Thyroid gland (tissue), 4 donors: Measurements from ENCODE around the gene CARMIL1. TPM values are rescaled to one million over a fixed set of nuclear protein-coding genes. Genes with fewer than 3 reads are reported as not detected.

Source experiments
- DNase-seq, 2 donors: peaks; one replicate each; pipeline ENCODE4 v3.0.0-alpha.2; 2019
- H3K27ac ChIP-seq, 3 donors: fragments of 200-600 bp; sonication (generic); 1 replicate in 2 of 3; 2 replicates in 1 of 3; pipeline ENCODE4 v1.5.1; 2016 to 2019; ENCODE audit warnings: mild to moderate bottlenecking in 1 of 3, moderate library complexity in 1 of 3
- H3K27me3 ChIP-seq: fragments of 200-600 bp; sonication (generic); one replicate; pipeline ENCODE4 v1.5.1; 2019
- H3K36me3 ChIP-seq, 2 donors: fragments of 200-600 bp; sonication (generic); one replicate each; pipeline ENCODE4 v1.5.1; 2016 to 2019
- H3K4me1 ChIP-seq, 2 donors: fragments of 200-600 bp; sonication (generic); one replicate each; pipeline ENCODE4 v1.5.1; 2017 to 2019
- H3K4me3 ChIP-seq, 3 donors: fragments of 200-600 bp; sonication (generic); replicated peaks in 1 of 3; 1 replicate in 2 of 3; 2 replicates in 1 of 3; pipeline ENCODE4 v1.5.1; 2016; ENCODE audit warnings: mild to moderate bottlenecking in 1 of 3
- H3K9me3 ChIP-seq: fragments of 200-600 bp; sonication (generic); one replicate; pipeline ENCODE4 v1.5.1; 2017
- POLR2A ChIP-seq, 2 donors: fragments of 450-650 bp; IDR thresholded peaks; one replicate each; pipeline ENCODE4 v1.6.1; 2017; ENCODE audit warnings: antibody characterized with exemption in 2 of 2, mild to moderate bottlenecking in 2 of 2, moderate library complexity in 1 of 2
- WGBS, 2 donors: methylation state at CpG; one replicate each; pipeline ENCODE4 v1.1.5; 2017; 5-methylcytosine and 5-hydroxymethylcytosine counted together
- intact Hi-C: fragments of 100-400 bp; cut with DNase I; formaldehyde crosslinking; loops from one replicate; pipeline ENCODE4 v1.15.1; 2023
- total RNA-seq, 4 donors: library from RNA; depleted of rRNA; stranded (reverse); fragments of >200 nt; gene quantifications; one replicate each; pipeline ENCODE4 v1.2.3, GENCODE V29; 2016
- TF ChIP-seq, protein P1 (sequence below), 6 experiments: fragments of 200-600 bp in 3 of 6; fragments of 450-650 bp in 3 of 6; sonication (generic) in 3 of 6; IDR thresholded peaks; one replicate each; pipeline ENCODE4 v1.5.1; 2016 to 2019; ENCODE audit warnings: antibody characterized with exemption in 6 of 6, mild to moderate bottlenecking in 2 of 6, inconsistent platforms in 1 of 6, moderate library complexity in 1 of 6

Gene CARMIL1
- total RNA-seq, 4 donors from 2014 or later, result 24.7 to 34.4 (median 30.7) TPM

DNA sequence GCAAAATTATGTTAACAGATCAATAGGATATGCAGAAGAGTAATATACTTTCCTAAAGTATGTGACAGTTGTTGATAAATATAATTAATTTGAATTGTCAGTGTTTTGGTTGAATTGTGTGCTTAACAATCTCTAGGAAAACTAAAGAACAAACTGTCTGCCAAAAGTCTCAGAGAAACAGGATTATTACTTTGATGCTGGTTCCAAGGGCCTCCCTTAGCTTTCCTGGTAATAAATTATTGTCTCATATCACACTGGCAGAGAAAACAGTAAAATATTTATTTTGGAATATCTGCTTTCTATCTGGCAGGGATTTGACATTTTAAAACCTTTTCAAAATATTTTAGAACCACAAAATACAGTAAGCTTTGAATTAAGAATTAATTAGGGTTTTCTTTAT lies 40.1 kb upstream of the CARMIL1 start:
- no peaks in the 10 kb centered on the region for H3K4me1 ChIP-seq
- no peak overlapping the region for H3K4me3 ChIP-seq
- TF ChIP-seq, protein P1, sequence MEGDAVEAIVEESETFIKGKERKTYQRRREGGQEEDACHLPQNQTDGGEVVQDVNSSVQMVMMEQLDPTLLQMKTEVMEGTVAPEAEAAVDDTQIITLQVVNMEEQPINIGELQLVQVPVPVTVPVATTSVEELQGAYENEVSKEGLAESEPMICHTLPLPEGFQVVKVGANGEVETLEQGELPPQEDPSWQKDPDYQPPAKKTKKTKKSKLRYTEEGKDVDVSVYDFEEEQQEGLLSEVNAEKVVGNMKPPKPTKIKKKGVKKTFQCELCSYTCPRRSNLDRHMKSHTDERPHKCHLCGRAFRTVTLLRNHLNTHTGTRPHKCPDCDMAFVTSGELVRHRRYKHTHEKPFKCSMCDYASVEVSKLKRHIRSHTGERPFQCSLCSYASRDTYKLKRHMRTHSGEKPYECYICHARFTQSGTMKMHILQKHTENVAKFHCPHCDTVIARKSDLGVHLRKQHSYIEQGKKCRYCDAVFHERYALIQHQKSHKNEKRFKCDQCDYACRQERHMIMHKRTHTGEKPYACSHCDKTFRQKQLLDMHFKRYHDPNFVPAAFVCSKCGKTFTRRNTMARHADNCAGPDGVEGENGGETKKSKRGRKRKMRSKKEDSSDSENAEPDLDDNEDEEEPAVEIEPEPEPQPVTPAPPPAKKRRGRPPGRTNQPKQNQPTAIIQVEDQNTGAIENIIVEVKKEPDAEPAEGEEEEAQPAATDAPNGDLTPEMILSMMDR (IDR thresholded peaks at IDR 0.05), result no peak
- no peak for TF ChIP-seq POLR2A (IDR thresholded peaks at IDR 0.05)
- intact Hi-C loops, result no loop called here
- H3K9me3 ChIP-seq, result no peaks in the 10 kb centered on the region
- no peak for DNase-seq
- H3K27me3 ChIP-seq, result no peaks in the 10 kb centered on the region
- H3K36me3 ChIP-seq, result no peaks in the 10 kb centered on the region
- H3K27ac ChIP-seq, result no peak overlapping the region

DNA sequence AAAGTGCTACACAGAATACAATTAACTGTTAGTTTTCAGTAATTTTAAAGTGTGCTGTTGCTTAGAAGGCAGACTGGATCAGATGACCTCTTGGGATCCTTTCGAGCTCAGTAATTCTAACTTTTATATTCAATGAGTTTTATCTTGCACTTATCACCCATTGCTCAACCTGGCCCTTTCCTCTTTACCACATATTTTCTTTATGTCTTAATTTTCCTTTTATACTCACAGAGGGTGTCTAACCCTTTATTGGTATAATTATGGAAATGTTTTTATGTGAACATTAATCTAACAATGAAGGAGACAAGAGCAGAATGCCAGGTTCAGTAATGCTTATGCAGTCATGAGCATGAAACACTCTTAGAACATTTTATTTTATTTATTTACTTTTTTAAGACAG lies 39.7 kb upstream of the CARMIL1 start:
- no peaks in the 10 kb centered on the region for H3K27me3 ChIP-seq
- 80 to 83% methylated on average over 1 of the region's 1 CpG for WGBS, 2 donors
- no peaks in the 10 kb centered on the region for H3K4me1 ChIP-seq
- H3K9me3 ChIP-seq, result no peaks in the 10 kb centered on the region
- H3K4me3 ChIP-seq, result no peak overlapping the region
- H3K27ac ChIP-seq, result no peak overlapping the region
- DNase-seq, result no peak
- TF ChIP-seq, protein P1 (IDR thresholded peaks at IDR 0.05), result no peak
- no peak for TF ChIP-seq POLR2A (IDR thresholded peaks at IDR 0.05)
- no peaks in the 10 kb centered on the region for H3K36me3 ChIP-seq
- intact Hi-C loops, result no loop called here

DNA sequence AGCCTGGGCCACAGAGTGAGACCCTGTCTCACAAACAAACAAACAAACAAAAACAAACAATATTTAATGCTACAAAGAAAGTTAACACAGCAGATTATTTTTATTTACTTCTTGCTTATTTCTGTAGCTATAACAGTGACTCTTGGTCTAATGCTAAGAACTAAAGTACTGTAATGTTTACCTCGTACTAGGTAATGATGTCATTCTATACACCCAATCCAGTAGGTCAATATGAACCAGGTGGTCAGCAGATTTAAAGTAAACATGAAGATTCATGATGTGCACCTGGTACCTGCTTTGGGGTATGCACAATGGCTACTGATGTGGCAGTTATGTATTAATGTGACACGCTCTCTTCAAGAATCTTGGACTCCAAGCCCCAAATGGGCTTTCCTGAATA lies 36.6 kb upstream of the CARMIL1 start:
- H3K27ac ChIP-seq, result no peak overlapping the region
- H3K36me3 ChIP-seq, result no peaks in the 10 kb centered on the region
- intact Hi-C loops, result no loop called here
- DNase-seq, result no peak
- TF ChIP-seq POLR2A (IDR thresholded peaks at IDR 0.05), result no peak
- TF ChIP-seq, protein P1 (IDR thresholded peaks at IDR 0.05), result no peak
- H3K9me3 ChIP-seq, result no peaks in the 10 kb centered on the region
- H3K4me1 ChIP-seq, result no peaks in the 10 kb centered on the region
- H3K27me3 ChIP-seq, result no peaks in the 10 kb centered on the region
- H3K4me3 ChIP-seq, result no peak overlapping the region
- WGBS, 2 donors, result 96 to 97% methylated on average over 2 of the region's 2 CpGs

DNA sequence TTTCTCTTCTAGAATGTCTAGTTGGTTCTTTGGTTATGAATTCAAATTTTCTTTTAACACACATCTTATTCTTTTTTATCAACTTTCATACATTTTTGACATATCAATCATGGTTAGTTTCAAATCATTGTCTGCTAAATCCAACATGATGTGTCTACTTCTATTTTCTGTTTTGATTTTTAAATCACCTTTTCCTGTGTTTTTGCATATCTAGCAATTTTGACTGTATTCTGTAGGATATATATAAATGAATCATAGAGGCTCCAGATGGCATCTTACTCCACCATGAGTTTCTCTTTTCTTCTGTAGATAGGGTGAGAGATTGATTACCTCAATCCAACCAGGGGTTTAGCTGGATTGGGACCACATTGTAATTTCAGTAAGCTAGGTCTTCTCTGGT lies 34.3 kb upstream of the CARMIL1 start:
- Histone ChIP-seq H3K4me1 (no peaks in the 10 kb centered on the region), H3K36me3 (no peaks in the 10 kb centered on the region), H3K27me3 (no peaks in the 10 kb centered on the region), H3K9me3 (no peaks in the 10 kb centered on the region), H3K27ac (no peak overlapping the region), H3K4me3 (no peak overlapping the region)
- DNase-seq, result no peak
- intact Hi-C loops, result no loop called here
- TF ChIP-seq POLR2A (IDR thresholded peaks at IDR 0.05), result no peak
- TF ChIP-seq, protein P1 (IDR thresholded peaks at IDR 0.05), result no peak

DNA sequence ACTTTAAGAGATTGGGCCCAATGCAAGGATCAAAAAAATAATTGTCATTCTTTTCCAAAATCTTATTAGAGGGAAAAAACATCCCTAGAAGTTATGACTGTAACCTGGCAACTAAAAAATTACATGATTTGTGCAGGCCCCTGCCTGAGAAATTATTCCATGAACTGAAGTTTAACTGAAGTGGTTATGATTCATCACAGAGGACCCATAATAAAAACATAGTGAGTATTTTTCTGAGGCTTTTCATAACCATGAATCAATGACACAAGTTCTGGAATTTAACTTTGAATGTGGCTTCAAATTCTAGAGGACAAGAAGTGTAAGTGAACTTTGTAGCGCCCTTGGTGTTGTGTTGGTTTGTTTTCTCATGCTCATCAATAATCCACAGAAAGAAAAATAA lies 31.1 kb upstream of the CARMIL1 start:
- Histone ChIP-seq H3K4me1 (no peaks in the 10 kb centered on the region), H3K9me3 (no peaks in the 10 kb centered on the region), H3K27me3 (no peaks in the 10 kb centered on the region), H3K27ac (no peak overlapping the region), H3K4me3 (no peak overlapping the region), H3K36me3 (no peaks in the 10 kb centered on the region)
- no peak for TF ChIP-seq POLR2A (IDR thresholded peaks at IDR 0.05)
- TF ChIP-seq, protein P1 (IDR thresholded peaks at IDR 0.05), result no peak
- DNase-seq, result no peak
- WGBS, 2 donors, result 98 to 100% methylated on average over 1 of the region's 1 CpG
- intact Hi-C loops, result no loop called here
